Progenitor cell of endocrine pancreas (in vitro differentiated cells): Measurements from ENCODE around the gene ZNF761. TPM values are rescaled to one million over a fixed set of nuclear protein-coding genes. Genes with fewer than 3 reads are reported as not detected.

Source experiments
- DNase-seq: peaks from one replicate; pipeline ENCODE4 v3.0.0; 2021; ENCODE audit warnings: low spot score; ENCODE audit not compliant: unreplicated experiment
- H3K27ac Mint-ChIP-seq: 2 replicates; pipeline ENCODE4 v1.8.0; 2021; ENCODE audit warnings: mild to moderate bottlenecking, moderate library complexity, mixed read lengths
- H3K27me3 Mint-ChIP-seq: 2 replicates; pipeline ENCODE4 v1.8.0; 2021; ENCODE audit warnings: mixed read lengths
- H3K36me3 Mint-ChIP-seq: 2 replicates; pipeline ENCODE4 v1.8.0; 2022; ENCODE audit warnings: mixed read lengths; ENCODE audit not compliant: insufficient read depth
- H3K4me1 Mint-ChIP-seq: 2 replicates; pipeline ENCODE4 v1.8.0; 2021; ENCODE audit warnings: low read depth, mixed read lengths
- H3K4me3 Mint-ChIP-seq: 2 replicates; pipeline ENCODE4 v1.8.0; 2021; ENCODE audit warnings: low read depth, mild to moderate bottlenecking, moderate library complexity, mixed read lengths
- H3K9me3 Mint-ChIP-seq: 2 replicates; pipeline ENCODE4 v1.8.0; 2021; ENCODE audit warnings: low read depth, mixed read lengths
- CTCF ChIP-seq: fragments of 200-600 bp; sonication (generic); IDR thresholded peaks from one replicate; pipeline ENCODE4 v1.5.0; 2021; ENCODE audit warnings: antibody characterized with exemption, mild to moderate bottlenecking; ENCODE audit not compliant: unreplicated experiment
- long read RNA-seq: library from polyadenylated mRNA; unstranded; transcript quantifications from one replicate; pipeline ENCODE4 v2.0.0, GENCODE V29; 2020
- total RNA-seq: library from RNA; stranded (reverse); gene quantifications from 2 replicates; pipeline ENCODE4 v1.2.1, GENCODE V29; 2021

ZNF761 gene
- total RNA-seq: 59.3 and 65.9 TPM in 2 replicates
- long read RNA-seq, partial matches to known transcripts: 19 of 74 reads
- long read RNA-seq, other reads (novel, unspliced or antisense): 55 of 74 reads

- Mint-ChIP-seq H3K4me3 (peak within 1 kb of the TSS; percentile 89), H3K9me3 (no peaks in the 10 kb centered on the region), H3K27me3 (no peaks in the 10 kb centered on the region), H3K27ac (peak within 1 kb of the TSS; percentile 98), H3K36me3 (peaks cover 23% of the 10 kb centered on the region), H3K4me1 (peaks cover 63% of the 10 kb centered on the region)
- peak; percentile 99 for DNase-seq
- TF ChIP-seq CTCF: peak; percentile 39
Measured at GRCh38 chr19:53431399-53432087, at the start of gene ZNF761. Gene ZNF761, plus strand, starts transcription at chr19:53431984. Its CDS starts 15,285 bp downstream, at chr19:53447269.

GRCh38 chr19:53388168-53388567, 43.6 kb upstream of the ZNF761 start:
- no peak for TF ChIP-seq CTCF
- H3K4me1 Mint-ChIP-seq: no peaks in the 10 kb centered on the region
- no peak overlapping the region for H3K27ac Mint-ChIP-seq
- H3K36me3 Mint-ChIP-seq: peaks cover 40% of the 10 kb centered on the region
- peaks cover 23% of the 10 kb centered on the region for H3K9me3 Mint-ChIP-seq
- DNase-seq: no peak
- no peak overlapping the region for H3K4me3 Mint-ChIP-seq
- H3K27me3 Mint-ChIP-seq: no peaks in the 10 kb centered on the region

GRCh38 chr19:53388904-53389303, 42.9 kb upstream of the ZNF761 start:
- H3K9me3 Mint-ChIP-seq: peaks cover 15% of the 10 kb centered on the region
- no peaks in the 10 kb centered on the region for H3K27me3 Mint-ChIP-seq
- no peak for DNase-seq
- H3K36me3 Mint-ChIP-seq: peaks cover 33% of the 10 kb centered on the region
- H3K4me1 Mint-ChIP-seq: peaks cover 2% of the 10 kb centered on the region
- no peak overlapping the region for H3K4me3 Mint-ChIP-seq
- H3K27ac Mint-ChIP-seq: no peak overlapping the region
- TF ChIP-seq CTCF: no peak

- Mint-ChIP-seq H3K4me3 (peak overlapping the region; percentile 24), H3K27ac (peak overlapping the region; percentile 69), H3K36me3 (peaks cover 30% of the 10 kb centered on the region), H3K27me3 (no peaks in the 10 kb centered on the region), H3K9me3 (peaks cover 14% of the 10 kb centered on the region), H3K4me1 (peaks cover 3% of the 10 kb centered on the region)
- no peak for TF ChIP-seq CTCF
- DNase-seq: no peak
Measured at GRCh38 chr19:53389571-53389970, 42.2 kb upstream of the ZNF761 start.

GRCh38 chr19:53389978-53390377, 41.8 kb upstream of the ZNF761 start:
- TF ChIP-seq CTCF: no peak
- peak overlapping the region; percentile 69 for H3K27ac Mint-ChIP-seq
- no peaks in the 10 kb centered on the region for H3K27me3 Mint-ChIP-seq
- peaks cover 10% of the 10 kb centered on the region for H3K9me3 Mint-ChIP-seq
- peaks cover 6% of the 10 kb centered on the region for H3K4me1 Mint-ChIP-seq
- no peak overlapping the region for H3K4me3 Mint-ChIP-seq
- H3K36me3 Mint-ChIP-seq: peaks cover 26% of the 10 kb centered on the region
- no peak for DNase-seq
